Naive B cell (primary cell): ENCODE results near the gene FBXW10B. TPM values are rescaled to one million over a fixed set of nuclear protein-coding genes. Genes with fewer than 3 reads are reported as not detected.

Source experiments
- polyA plus RNA-seq, 6 donors: library from polyadenylated mRNA; unstranded; fragments of 300-500 nt; fragmentation: Illumina TruSeq; gene quantifications; one replicate each; pipeline ENCODE4 v1.2.3, GENCODE V29; 2021; ENCODE audit warnings: low read depth in 6 of 6

FBXW10B gene
- polyA plus RNA-seq, 6 donors from 2014 or later: not detected

Other genes starting within 250 kb of the FBXW10B start
- gene CDRT4, start 152.1 kb downstream of the FBXW10B start, polyA plus RNA-seq: 1 to 10 TPM in 1 of 6 donors, under 1 TPM in 1, not detected in 4; 0.37 to 1.7 TPM
- 1 to 10 TPM; 3.3 to 6.2 (median 5.3) TPM for gene TVP23C, start 56.2 kb downstream of the FBXW10B start, polyA plus RNA-seq
- gene TRIM16, start 64.6 kb upstream of the FBXW10B start, polyA plus RNA-seq: 1 to 10 TPM in 5 of 6 donors, not detected in 1; 2.0 to 6.7 (median 4.3) TPM
- 10 to 100 TPM in 5 of 6 donors, 1 to 10 TPM in 1; 9.6 to 17.0 (median 14.5) TPM for gene ZNF286A, start 80.0 kb upstream of the FBXW10B start, polyA plus RNA-seq
- not detected for gene TBC1D26, start 112.6 kb upstream of the FBXW10B start, polyA plus RNA-seq